Measurements from ENCODE around the gene CAMK1D. TPM values are rescaled to one million over a fixed set of nuclear protein-coding genes. Genes with fewer than 3 reads are reported as not detected.
A peak's percentile ranks its signal among the peaks of the same experiment; 100 is the strongest.

CAMK1D gene
- total RNA-seq, 1 experiment from 2014 or later: 6.0 TPM

DNA sequence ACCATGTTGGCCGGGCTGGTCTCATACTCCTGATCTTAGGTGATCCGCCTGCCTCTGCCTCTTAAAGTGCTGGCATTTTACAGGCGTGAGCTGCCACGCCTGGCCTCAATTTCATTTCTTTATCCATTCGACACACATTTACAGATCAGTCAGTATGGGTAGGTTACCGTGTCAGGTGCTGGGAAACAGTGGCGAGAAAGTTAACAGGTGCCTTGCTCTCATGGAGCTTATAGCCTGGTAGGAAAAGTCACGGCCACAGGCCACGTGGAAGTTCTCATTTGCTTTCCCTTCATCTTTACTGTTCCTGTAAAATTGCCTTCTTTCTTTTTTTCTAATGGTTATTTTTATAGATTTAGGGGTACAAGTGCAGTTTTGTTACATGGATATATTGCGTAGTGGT lies 2.6 kb upstream of the CAMK1D start:
- ChIA-PET POLR2A (ENCODE audit: unreplicated experiment) (no interaction called here), CTCF (no interaction called here)
- no TSS peak for BruUV-seq (replicated peaks)
- Histone ChIP-seq H3K9me2 (ENCODE audit: insufficient read depth) (no peaks in the 10 kb centered on the region), H3K79me2 (ENCODE audit: low read depth) (peaks cover 20% of the 10 kb centered on the region), H3K4me3 (no peak overlapping the region), H3K9me3 (ENCODE audit: insufficient read depth, low read depth) (no peaks in the 10 kb centered on the region), H3K36me3 (ENCODE audit: low read depth) (no peaks in the 10 kb centered on the region), H2AFZ (no peak overlapping the region), H3F3A (ENCODE audit: insufficient read depth, low read depth) (peaks cover 11% of the 10 kb centered on the region; the same call in 1 of the 2 replicates), H3K4me1 (replicated peaks; ENCODE audit: insufficient read depth) (peaks cover 15% of the 10 kb centered on the region; the same call in 1 of the 2 replicates), H4K20me1 (ENCODE audit: insufficient read depth) (no peaks in the 10 kb centered on the region), H3K27ac (no peak overlapping the region), H3K27me3 (ENCODE audit: insufficient read depth, low read depth) (no peaks in the 10 kb centered on the region), H3K4me2 (no peak overlapping the region)
- TF ChIP-seq, protein P1, sequence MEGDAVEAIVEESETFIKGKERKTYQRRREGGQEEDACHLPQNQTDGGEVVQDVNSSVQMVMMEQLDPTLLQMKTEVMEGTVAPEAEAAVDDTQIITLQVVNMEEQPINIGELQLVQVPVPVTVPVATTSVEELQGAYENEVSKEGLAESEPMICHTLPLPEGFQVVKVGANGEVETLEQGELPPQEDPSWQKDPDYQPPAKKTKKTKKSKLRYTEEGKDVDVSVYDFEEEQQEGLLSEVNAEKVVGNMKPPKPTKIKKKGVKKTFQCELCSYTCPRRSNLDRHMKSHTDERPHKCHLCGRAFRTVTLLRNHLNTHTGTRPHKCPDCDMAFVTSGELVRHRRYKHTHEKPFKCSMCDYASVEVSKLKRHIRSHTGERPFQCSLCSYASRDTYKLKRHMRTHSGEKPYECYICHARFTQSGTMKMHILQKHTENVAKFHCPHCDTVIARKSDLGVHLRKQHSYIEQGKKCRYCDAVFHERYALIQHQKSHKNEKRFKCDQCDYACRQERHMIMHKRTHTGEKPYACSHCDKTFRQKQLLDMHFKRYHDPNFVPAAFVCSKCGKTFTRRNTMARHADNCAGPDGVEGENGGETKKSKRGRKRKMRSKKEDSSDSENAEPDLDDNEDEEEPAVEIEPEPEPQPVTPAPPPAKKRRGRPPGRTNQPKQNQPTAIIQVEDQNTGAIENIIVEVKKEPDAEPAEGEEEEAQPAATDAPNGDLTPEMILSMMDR (conservative IDR thresholded peaks at IDR 0.05): no peak
- no peak for TF ChIP-seq EZH2 (IDR thresholded peaks at IDR 0.05; ENCODE audit: low read depth)
- intact Hi-C loops (cut with micrococcal nuclease; ENCODE audit: unreplicated experiment): loop anchor here (10.0 kb wide), 1 partner anchor 308 kb away; no protein-coding TSS in a partner anchor
- DNase-seq: no peak

DNA sequence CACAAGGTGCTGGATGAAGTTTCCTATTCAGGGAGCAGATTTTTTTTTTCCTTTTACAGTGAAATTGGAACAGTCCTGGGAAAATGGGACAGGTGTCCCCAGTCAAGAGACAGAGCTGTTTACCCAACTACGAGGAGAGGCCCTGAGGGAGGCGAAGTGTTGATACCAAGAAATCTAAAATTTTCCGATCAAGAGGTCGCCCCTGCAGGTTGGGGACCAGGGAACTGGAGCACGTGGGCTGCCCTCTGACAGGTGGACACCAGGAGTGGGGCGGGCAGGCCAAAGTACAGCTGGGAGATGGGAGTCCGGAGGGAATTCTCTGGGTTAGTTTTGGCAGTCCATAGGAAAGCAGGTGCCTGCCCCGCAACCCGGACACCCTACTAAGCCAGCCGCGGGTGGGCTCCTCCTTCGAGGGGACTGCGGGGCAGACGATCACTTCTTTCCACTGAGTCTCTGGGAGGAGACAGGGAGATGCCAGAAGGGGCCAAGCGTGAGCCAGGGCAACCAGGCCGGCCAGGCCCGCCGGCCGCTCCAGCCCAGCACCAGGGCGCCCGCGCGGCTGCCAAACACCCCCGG lies 965 bp upstream of the CAMK1D start:
- intact Hi-C loops (cut with micrococcal nuclease; ENCODE audit: unreplicated experiment): loop anchor here (1.0 to 10.0 kb wide), 2 partner anchors 15 to 306 kb away; no protein-coding TSS in a partner anchor
- H2AFZ ChIP-seq: 0 out of 2 replicates have a peak overlapping the region, but pooled peaks have one; percentile 48
- no peak for DNase-seq
- H3F3A ChIP-seq (ENCODE audit: insufficient read depth, low read depth): peaks cover 17% of the 10 kb centered on the region; the same call in 1 of the 2 replicates
- peaks cover 32% of the 10 kb centered on the region for H3K79me2 ChIP-seq (ENCODE audit: low read depth)
- no peaks in the 10 kb centered on the region; the same call in 1 of the 2 replicates for H4K20me1 ChIP-seq (ENCODE audit: insufficient read depth)
- peaks cover 21% of the 10 kb centered on the region for H3K4me1 ChIP-seq (replicated peaks; ENCODE audit: insufficient read depth)
- H3K9me2 ChIP-seq (ENCODE audit: insufficient read depth): no peaks in the 10 kb centered on the region
- TF ChIP-seq EZH2 (IDR thresholded peaks at IDR 0.05; ENCODE audit: low read depth): no peak
- H3K4me2 ChIP-seq: peak overlapping the region; percentile 56
- no peaks in the 10 kb centered on the region for H3K27me3 ChIP-seq (ENCODE audit: insufficient read depth, low read depth)
- peak overlapping the region; percentile 39; the same call in 1 of the 2 replicates for H3K4me3 ChIP-seq
- no peaks in the 10 kb centered on the region for H3K36me3 ChIP-seq (ENCODE audit: low read depth)
- CTCF ChIA-PET: interaction anchor here (0.6 to 0.7 kb wide), 2 partner anchors 11 to 18 kb away, joined by 4 to 9 read pairs; no protein-coding TSS in a partner anchor
- no peaks in the 10 kb centered on the region for H3K9me3 ChIP-seq (ENCODE audit: insufficient read depth, low read depth)
- BruUV-seq (replicated peaks): TSS peak; percentile 68
- no peak overlapping the region for H3K27ac ChIP-seq
- POLR2A ChIA-PET (ENCODE audit: unreplicated experiment): interaction anchor here (0.6 to 0.7 kb wide), 3 partner anchors 47 to 1259 kb away, joined by 4 to 8 read pairs (median 4); no protein-coding TSS in a partner anchor

DNA sequence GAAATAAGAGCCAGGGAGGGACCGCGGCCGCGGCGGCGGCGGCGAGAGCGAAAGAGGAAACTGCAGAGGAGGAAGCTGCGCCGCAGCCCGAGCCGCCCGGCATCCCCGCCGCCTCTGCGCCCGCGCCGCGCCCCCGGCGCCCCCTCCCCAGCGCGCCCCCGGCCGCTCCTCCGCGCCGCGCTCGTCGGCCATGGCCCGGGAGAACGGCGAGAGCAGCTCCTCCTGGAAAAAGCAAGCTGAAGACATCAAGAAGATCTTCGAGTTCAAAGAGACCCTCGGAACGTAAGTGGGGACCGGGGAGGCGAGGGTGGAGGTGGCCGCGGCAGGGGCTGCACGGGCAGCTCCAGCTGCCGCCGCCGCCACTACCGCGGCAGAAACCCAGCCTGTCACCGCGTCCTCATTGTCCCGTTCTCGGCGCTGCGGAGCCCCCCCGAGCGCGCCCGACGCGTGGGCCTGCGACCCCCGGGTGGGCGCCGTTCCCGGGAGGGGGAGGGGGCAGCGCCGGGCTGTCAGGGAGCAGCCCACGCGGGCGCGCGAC lies 351 bp downstream of the CAMK1D start:
- POLR2A ChIA-PET (ENCODE audit: unreplicated experiment): no interaction called here
- CTCF ChIA-PET: interaction anchor here (0.6 kb wide), 1 partner anchor 36 kb away, joined by 4 read pairs; no protein-coding TSS in a partner anchor
- peak overlapping the region; percentile 71 for H2AFZ ChIP-seq

More for the DNA sequence above, 351 bp downstream of the CAMK1D start:
- H3K27me3 ChIP-seq (ENCODE audit: insufficient read depth, low read depth): no peaks in the 10 kb centered on the region
- H3K79me2 ChIP-seq (ENCODE audit: low read depth): peaks cover 40% of the 10 kb centered on the region
- H4K20me1 ChIP-seq (ENCODE audit: insufficient read depth): no peaks in the 10 kb centered on the region; the same call in 1 of the 2 replicates
- no peaks in the 10 kb centered on the region for H3K36me3 ChIP-seq (ENCODE audit: low read depth)
- H3F3A ChIP-seq (ENCODE audit: insufficient read depth, low read depth): peaks cover 19% of the 10 kb centered on the region; the same call in 1 of the 2 replicates
- no peaks in the 10 kb centered on the region for H3K9me3 ChIP-seq (ENCODE audit: insufficient read depth, low read depth)
- no peak for DNase-seq
- intact Hi-C loops (cut with micrococcal nuclease; ENCODE audit: unreplicated experiment): loop anchor here (1.0 to 10.0 kb wide), 3 partner anchors 85 to 361 kb away; no protein-coding TSS in a partner anchor
- H3K9me2 ChIP-seq (ENCODE audit: insufficient read depth): no peaks in the 10 kb centered on the region
- peak overlapping the region; percentile 94 for H3K4me2 ChIP-seq
- H3K27ac ChIP-seq: no peak overlapping the region
- peaks cover 22% of the 10 kb centered on the region for H3K4me1 ChIP-seq (replicated peaks; ENCODE audit: insufficient read depth)
- no TSS peak for BruUV-seq (replicated peaks)
- peak overlapping the region; percentile 90 for H3K4me3 ChIP-seq
- TF ChIP-seq, protein P1 (conservative IDR thresholded peaks at IDR 0.05): no peak
- TF ChIP-seq EZH2 (IDR thresholded peaks at IDR 0.05; ENCODE audit: low read depth): no peak

All from PC-9 (cell line).